Cerebellar cortex (tissue), 1 donor: ENCODE results near the gene CCDC146.
"Not testable (repeated sequence)": the region's sequence is repeated elsewhere in the genome, so short reads cannot be mapped to it uniquely, and the experiment has no call there.

Experiments used
- DNase-seq: peaks from one replicate; pipeline ENCODE4 v3.0.0-alpha.2; 2015; ENCODE audit warnings: low spot score

CCDC146 gene

DNA sequence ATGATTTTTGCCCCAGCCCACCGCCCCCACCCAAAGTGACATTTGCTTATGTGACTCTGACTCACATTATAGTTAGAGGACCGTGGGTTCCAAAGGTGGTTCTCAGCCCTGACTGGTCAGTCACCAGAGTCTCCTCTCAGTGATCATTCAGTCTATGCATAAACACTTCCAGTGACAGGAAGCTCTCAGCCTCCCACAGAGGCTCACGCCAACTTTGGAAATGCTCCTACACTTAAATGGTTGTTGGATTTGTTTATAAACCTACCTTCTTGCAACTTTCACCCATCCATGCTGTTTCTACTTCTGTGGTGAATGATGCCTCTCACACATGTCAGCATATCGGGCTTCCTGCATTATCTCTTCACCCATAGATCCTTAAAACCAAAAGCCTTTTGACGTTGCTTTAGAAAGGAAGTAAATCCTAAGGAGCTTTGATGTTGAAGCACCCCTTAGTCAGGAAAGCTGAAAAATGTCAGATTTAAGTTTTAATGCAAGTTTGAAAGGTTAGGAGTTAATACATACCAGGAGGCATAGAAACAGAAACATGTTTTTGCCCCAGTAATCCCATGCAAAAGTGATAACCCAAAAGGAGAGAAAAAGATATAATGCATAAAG lies 123.7 kb downstream of the CCDC146 start:
- no peak for DNase-seq

DNA sequence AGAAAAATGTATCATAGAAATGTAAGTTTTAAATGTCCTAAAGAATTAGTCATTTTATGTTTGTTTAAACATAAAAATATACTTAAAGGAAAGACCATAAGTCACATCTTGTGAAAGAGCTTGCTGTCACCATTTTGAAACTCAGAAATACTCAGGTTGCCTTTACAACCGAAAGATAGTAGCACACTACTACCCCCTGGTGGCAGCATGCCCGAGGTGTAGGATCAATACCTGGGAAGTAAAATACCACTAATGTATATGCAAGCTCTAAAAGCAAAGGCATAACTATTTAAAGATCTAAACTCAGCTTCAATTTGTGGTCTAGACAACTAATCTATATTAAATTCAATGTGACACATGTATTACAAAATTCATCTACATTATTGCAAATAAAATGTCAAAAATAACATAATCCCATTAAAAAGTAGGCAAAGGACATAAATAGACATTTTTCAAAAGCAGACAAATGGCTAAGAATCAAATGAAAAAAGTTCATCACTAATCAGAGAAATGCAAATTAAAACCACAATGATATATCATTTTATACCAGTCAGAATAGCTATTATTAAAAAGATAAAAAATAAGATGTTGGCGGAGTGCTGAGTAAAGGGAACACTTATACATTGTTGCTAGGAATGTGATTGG lies 124.9 kb downstream of the CCDC146 start:
- peak; percentile 57 for DNase-seq

DNA sequence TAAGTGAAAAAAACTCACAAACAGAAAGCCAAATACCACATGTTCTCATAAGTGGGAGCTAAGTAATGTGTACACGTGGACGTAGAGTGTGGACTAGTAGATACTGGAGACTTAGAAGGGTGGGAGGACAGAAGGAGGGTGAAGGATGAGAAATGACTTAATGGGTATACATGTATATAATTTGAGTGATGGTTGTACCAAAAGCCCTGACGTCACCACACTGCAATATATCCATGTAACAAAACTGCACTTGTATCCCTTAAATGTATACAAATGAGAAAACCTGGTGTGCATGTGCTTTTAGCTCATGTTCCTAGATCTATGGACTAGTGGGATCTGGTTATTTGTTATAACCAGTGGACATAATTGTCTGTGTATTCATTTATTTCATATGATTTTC lies 125.7 kb downstream of the CCDC146 start:
- DNase-seq = no peak

DNA sequence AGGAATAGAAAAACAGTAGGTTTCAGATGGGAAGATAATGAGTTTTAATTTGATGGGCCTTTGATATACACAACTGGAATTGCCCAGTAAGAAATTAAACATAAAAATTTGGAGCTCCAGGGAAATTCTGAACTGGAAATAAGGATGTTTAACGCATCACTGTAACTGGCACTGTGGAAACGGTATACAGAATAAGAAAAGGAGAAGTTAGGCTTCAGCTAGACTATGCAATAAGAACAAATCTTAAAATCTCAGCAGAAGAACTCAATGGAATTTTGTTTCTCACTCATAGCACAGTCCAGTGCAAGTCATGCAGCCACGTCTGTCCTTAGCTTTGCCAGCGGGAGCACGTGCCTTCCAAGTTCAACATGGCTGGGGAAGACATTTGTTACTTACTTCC lies 130.1 kb downstream of the CCDC146 start:
- no peak for DNase-seq

DNA sequence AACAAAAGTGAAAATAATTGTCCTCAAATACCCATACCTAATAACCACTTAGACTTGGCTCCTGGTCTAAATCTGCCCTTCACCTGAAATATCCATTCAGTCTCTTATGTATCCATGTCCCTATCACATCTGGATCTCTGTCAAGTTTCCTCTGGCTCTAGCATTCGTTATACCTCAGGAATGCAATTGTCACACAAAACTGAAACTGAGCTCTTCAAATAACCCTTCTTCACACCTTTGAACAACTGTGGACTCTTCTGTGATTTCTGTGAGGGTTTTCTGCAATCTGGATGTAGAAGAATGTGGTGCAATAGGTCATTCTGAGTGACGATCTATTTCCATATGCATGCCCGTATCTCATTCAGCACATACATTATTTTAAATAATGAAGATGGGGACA lies 130.7 kb downstream of the CCDC146 start:
- DNase-seq = no peak

DNA sequence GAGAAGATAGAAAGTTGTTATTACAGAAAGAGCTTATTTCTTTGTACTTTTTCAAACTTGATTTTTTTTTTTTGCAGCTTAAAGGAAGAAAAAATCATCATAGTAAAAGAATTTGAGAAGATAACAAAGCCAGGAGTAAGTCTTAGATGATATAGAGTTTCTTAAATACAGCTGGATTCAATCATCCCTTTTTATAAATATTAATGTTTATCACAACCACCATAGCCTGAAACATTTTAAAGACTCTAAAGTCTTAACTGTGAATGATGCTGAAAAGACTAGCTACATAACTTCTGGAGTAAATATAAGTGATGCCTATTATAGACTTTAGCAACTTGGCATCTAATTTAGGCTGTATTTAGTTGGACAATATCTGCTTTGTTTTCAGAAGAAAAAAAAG lies 132.0 kb downstream of the CCDC146 start:
- DNase-seq = no peak

DNA sequence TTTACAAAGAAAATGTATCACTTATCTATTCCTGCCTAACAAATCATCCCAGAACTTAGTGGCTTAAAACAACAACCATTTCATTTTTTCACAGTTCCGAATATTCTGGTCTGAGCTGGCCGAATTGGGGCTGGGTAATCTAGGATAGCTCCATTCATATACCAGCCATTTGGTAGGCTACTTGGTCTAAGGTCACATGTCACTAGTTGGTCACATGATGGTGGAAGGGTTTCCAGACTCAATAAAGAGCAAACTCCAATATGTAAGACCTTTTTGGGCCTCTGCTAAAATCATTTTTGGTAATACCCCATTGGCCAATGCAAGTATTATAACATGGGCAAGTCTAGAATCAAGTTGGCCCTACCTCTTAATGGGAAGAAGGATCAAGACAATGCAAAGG lies 132.5 kb downstream of the CCDC146 start:
- DNase-seq = no peak

DNA sequence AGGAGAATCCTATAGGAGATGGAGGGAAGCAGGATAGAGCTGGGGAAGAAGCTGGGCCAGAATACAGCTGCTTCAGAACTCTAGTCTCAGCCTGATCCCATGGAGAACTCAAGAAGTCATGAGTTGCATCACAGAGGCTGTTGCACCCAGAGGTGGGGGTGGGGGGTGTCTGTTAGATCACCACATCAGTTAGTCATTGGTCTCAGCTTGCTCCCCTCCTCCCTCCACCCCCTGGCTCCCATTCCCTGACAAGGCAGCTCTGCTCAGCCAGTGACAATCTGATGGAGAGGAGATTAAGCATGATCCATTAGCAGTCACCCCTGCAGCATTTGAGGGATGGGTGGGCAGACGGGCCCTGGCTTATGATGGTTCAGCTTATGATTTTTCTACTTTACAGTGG lies 135.6 kb downstream of the CCDC146 start:
- no peak for DNase-seq

DNA sequence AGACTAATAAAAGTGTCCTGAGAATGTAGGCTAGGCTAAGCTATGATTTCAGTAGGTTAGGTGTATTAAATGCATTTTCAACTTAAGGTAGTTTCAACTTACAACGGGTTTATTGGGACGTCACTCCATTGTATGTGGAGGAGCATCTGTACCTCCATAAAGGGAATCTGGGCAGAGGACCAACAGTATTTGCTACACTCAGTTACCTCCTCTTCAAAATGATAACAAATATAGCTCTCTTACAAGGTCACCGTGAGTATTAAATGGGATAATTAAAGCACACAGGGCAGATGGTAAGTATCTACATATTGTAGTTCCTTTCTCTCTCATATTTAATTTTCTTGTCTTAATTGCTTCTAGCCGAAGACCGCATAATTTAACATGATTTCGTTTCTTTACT lies 136.2 kb downstream of the CCDC146 start:
- no peak for DNase-seq

DNA sequence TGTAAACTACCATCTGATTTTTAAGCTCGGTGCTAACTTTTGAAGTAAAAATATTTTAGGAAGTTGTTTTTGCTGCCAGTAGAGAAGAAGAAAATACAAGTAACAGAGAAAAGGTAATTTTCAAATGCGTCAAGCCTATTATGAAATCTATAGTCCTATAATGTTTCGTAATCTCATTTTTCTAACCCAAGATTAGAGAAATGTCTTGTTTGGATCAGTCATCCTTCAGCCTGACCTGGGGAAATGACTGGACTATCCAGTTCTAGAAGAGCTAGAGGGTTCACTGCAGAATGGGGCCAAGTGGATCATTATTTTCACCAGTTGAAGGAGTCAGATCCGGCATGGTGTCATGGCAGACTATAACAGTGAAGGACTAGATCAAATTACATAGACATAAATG lies 139.9 kb downstream of the CCDC146 start:
- DNase-seq = no peak

DNA sequence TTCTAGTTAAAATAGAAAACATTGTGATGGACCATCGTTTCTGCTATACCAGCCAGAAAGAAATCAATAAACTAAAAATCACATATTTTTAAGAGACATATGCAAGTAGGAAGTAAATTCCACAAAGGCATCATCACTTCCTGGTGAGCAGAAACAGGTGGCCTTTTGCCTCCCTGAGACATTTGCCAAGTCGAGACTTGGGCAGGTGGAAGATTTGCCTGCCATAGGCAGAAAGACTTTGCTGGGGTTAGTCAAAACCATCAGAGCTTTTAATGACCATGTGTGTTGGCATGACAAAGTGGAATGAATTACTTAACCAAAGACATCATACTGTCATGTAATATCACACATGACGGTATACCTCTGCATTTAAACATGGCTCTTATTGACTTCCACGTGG lies 143.3 kb downstream of the CCDC146 start:
- DNase-seq = no peak

DNA sequence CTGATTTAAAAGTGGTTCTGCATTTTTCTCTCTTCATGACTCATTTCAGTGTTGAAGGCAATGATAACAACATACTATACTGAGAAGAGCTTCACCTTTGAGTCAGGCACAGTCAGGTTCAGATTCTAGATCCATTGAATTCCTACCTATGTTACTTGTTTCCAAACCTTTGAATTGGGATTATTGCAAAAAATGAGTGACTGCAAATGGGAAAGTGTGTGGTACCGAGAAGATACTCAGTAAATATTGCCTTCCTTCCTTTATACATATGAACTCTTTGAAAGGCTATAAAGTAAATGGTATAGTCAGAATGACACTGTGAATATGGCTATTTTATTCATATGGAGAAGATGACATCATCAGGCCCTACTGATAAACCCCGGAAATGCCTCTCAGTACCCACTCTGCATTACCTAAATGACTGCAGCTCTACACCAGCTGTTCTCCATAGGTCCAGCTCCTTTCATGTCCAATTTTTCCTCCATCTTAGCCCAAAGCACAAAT lies 143.9 kb downstream of the CCDC146 start:
- no peak for DNase-seq

DNA sequence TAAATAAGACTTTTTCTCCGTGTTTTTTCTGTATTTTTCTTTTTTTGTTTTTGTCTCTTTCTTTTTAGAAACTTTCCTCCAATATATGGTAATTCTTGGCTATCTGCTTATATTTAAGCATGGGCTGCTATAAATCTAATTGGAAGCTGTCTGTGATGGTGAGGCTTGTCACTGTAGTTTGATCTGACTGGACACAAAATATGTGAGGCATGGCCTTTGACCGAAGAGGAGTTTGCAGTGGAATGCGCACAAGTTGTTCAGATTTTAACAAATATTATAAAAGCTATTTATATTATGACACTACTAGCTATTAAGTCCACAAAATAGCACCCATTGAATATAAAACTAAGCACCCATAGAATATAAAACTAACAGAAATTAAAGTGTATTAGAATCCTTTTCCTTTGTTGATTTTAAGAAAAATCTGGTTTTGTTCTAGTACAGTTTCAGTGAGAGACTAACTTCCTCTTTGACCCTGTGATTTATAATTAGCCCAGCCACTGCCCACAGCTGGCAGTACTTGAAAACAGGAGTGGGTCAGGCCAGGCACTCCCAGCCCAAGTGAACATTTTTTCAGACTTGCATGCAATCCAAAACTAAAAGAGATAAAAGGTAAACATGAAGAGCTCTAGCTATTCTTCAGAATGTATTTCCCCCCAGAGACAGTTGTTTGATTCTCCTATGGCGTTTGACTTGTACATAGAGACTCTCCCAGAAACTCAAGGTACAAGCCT lies 147.1 kb downstream of the CCDC146 start:
- DNase-seq = no peak

DNA sequence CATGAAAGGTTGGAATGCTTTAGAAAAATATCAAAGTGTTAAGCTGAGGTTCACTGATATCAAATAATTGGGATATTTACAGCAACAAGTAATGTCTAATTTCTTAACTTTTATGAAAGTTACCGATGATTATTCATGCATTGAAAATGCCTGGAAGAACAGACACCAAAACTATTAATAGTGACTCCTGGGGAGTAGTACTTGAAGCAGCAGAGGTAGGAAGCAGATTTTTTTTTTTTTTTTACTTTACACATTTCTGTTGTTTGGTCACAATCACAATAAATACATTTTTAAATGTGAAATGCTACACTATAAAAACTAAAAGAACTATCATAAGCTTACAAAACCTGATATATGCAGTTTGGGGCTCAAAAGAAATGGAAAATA lies 147.7 kb downstream of the CCDC146 start:
- no peak for DNase-seq

DNA sequence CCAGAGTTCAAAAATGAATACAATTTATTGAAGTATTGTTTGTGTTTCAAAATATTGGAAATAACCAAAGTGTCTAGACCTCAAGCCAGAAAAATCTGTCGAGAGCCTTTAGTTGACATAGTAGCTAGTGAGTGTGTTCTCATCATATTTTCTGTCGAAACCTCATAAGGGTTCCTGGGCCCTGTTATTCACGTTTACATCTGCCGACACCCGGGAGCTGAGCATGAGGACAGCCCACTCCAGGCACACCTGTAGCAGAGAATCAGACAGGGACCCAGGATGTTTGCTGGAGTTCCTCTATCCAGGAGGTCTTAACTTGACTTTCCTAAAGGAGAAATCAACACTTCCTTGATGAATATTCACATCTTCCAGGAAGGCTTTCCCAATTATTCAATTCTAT lies 149.4 kb downstream of the CCDC146 start:
- no peak for DNase-seq

DNA sequence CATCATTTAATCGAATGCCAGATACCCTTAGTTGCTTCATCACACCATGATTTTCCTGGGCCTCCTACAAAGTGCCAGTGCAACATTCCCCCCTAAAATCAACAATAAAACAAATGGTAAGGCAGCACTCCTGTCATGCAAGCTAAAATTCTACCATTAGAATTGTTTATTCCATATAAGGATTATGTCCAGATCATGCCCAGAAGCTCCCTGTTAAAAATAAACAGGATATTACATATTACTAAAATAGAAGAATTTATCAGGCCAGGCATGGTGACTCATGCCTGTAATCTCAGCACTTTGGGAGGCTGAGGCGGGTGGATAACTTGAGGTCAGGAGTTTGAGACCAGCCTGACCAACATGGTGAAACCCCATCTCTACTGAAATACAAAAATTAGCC lies 153.2 kb downstream of the CCDC146 start:
- not testable (repeated sequence) for DNase-seq

DNA sequence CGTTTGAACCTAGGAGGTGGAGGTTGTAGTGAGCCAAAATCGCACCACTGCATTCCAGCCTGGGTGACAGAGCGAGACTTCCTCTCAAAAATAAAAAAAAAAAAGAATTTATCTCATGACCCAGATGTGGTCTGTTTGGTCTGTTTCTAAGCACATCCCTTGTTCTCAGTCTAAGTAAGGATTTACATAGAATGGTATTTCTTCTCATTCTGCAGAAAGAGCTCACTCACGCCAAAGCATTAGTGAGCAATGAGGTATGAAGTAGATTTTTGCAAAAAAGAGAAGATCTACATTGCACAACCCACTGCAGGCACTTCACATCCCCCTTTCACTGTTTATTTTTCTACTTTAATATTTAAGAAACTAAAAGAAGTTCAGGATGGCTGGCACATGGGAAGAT lies 153.7 kb downstream of the CCDC146 start:
- DNase-seq = no peak

DNA sequence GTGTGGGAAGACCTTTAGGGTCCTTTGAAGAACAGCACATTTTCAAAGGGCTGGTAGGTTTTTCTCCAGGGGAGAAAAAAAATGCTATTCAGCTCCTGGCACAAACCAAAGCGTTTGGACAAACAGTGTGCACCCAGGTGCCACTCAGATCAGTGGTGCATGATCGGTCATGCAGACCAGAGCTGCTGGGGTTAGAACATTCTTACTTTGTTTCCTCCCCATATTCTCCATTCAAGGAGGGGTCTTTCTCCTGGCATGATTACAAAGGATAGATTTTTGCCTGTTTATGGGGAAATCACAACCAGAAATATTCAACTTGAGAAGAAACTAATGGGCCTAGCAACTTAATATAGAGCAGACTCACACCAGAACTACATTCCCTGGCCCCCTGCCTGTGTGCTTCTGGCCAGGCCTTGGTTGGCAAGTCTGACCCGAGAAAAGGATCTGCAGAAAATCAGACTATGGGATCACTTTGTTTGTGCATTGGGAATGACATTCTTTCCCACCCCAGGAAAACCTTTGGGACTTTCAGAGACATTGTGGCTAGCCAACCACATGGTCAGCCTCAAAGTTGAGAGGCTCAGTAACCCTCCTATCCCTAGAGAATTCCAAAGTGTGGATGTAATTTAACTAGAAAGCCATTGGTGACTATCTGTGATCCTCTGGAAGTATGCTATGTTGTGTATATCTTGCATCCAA lies 159.5 kb downstream of the CCDC146 start:
- DNase-seq = peak; percentile 34

DNA sequence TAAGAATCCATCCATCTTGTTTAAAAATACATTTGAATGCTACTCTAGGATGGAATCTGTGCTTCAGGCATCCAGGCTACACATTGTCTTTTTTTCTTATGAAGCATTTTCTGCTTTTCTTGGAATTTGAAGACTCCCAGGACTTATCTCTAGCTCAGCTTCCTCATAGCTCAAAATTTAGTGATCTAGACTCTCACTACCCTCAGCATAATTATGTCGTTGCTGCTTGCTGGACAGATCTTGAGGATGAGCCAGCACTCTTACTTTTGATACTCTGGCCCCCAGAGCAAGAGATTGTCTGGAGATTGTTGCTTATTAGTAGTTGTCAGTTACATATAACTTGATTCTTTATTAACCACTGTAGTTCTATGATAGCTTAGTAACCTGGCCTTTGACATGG lies 160.5 kb downstream of the CCDC146 start:
- no peak for DNase-seq

DNA sequence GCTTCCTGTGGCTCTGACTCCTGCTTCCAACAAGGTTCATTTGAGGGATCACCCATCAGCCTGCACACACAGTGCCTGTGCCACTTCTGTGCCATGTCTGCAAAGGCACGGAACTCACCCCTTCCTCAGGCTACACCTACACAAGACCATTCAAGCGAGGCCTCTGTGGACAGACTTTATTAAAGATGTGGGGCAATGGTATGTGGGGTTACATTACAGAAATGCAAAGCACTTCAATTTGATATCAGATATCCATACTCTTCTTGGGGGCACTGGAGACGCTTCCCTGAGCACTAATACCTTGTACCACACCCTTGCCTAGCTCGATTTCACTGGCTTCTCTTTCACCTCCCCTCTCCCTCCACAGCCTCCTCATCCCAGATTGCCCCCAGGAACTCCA lies 161.6 kb downstream of the CCDC146 start:
- DNase-seq = no peak

DNA sequence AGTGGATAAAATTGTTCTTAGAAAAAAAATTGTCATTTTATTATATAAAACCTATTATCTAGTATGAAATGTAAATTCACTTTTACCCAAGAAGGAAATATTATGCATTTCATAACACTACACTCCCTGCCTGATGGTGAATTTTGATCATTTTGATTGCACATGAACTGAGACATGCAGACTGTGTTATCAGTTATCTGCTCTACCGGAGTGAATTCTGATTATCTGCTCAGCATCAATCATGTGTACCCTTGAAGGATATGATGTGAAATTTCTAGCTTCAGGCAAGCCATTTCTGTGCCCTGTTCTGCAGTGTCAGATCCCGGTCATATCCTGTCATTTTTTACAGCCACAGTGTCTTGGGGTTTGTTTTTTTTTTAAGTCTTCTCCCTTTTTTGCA lies 162.2 kb downstream of the CCDC146 start:
- DNase-seq = no peak

DNA sequence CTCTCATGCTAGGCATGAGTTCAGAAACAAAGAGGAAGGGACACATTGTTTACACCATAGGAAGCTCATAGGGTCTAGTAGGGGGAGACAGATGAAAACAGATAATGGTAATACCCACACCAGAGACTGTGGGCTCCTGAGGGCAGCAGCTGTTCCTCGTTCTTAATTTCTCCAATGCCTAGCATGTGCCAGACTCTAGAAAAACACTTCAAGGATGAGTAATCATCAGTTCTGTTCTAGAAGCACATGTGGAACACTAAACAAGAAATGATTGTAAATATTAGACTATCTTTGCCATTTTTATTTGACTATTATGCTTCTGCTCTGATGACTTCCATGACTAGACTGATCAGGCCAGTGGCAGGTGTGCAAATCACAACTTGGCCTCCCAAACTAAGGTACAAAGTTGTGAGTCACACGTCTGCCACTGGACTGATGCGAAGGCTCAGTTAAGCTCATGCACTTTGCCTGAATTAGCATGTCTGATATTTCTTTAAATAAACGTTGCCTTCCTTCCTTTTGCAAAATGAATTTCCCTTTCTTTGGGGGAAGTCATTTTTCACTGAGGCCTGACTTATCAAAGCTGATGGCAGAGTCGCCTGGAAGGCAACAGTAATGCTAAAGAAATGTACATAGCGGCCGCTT lies 166.4 kb downstream of the CCDC146 start:
- no peak for DNase-seq
